ENCODE results near the gene MASTL.

- TF ChIP-seq CTCF (tag by site-specific recombination; IDR thresholded peaks at IDR 0.05) (no peak), ZNF274 (IDR thresholded peaks at IDR 0.05; ENCODE audit: low read length) (no peak), ZNF274 (tag by site-specific recombination; IDR thresholded peaks at IDR 0.05; ENCODE audit: borderline replicate concordance) (no peak)
Observed at GRCh38 chr10:27197980-27198620, 42.9 kb downstream of the MASTL start.

Data from HEK293 (cell line).